Measurements from ENCODE around the gene PNMA6A.

DNA sequence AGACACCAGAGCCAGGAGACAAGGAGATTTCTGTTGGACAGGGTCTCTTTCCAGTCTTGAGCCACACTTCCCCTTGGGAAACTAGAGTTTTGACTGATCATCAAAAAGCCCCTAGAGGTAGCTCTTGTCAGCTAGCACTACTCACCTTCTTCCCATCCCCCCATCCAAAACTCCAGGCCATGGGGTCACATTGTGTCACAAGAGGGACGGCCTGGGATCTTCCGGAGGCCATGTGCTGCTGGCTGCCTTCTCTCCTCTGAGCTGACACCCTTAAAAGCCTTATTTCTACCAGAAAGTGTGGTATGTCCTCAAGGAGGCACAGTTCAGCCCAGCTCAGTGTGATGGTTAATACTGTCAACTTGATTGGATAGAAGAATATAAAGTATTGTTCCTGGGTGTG, 8.2 kb upstream of the PNMA6A start:
- TF ChIP-seq, protein P1, sequence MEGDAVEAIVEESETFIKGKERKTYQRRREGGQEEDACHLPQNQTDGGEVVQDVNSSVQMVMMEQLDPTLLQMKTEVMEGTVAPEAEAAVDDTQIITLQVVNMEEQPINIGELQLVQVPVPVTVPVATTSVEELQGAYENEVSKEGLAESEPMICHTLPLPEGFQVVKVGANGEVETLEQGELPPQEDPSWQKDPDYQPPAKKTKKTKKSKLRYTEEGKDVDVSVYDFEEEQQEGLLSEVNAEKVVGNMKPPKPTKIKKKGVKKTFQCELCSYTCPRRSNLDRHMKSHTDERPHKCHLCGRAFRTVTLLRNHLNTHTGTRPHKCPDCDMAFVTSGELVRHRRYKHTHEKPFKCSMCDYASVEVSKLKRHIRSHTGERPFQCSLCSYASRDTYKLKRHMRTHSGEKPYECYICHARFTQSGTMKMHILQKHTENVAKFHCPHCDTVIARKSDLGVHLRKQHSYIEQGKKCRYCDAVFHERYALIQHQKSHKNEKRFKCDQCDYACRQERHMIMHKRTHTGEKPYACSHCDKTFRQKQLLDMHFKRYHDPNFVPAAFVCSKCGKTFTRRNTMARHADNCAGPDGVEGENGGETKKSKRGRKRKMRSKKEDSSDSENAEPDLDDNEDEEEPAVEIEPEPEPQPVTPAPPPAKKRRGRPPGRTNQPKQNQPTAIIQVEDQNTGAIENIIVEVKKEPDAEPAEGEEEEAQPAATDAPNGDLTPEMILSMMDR (IDR thresholded peaks at IDR 0.05), result no peak
- no peak for TF ChIP-seq POLR2A (IDR thresholded peaks at IDR 0.05)
